Mammary epithelial cell (primary cell): Measurements from ENCODE around the gene ZFHX3.

ENCODE experiments used
- CTCF ChIP-seq, 2 donors: IDR thresholded peaks in 1 of 2; conservative IDR thresholded peaks in 1 of 2; 2 replicates each; pipeline ENCODE4 v1.5.1; 2011 to 2012; ENCODE audit warnings: inconsistent platforms in 2 of 2, low read length in 2 of 2, mild to moderate bottlenecking in 2 of 2, control low read depth in 1 of 2, low read depth in 1 of 2; ENCODE audit not compliant: insufficient read depth in 1 of 2; ENCODE audit errors: extremely low read depth in 1 of 2
- EZH2 ChIP-seq: IDR thresholded peaks from 2 replicates; pipeline ENCODE4 v1.6.1; 2012; ENCODE audit warnings: low read length, inconsistent platforms, borderline replicate concordance

GRCh38 chr16:72764015-72764654 lies 283.8 kb downstream of the ZFHX3 start:
- TF ChIP-seq CTCF (conservative IDR thresholded peaks at IDR 0.05 in 1 of 2, IDR thresholded peaks at IDR 0.05 in 1 of 2; ENCODE audit: extremely low read depth in 1 of 2, insufficient read depth in 1 of 2, low read depth in 1 of 2, low read length in 2 of 2) (no peak), EZH2 (no peak)
